Breast epithelium (tissue), 3 donors: ENCODE measurements around the gene KLF17.

Source experiments
- POLR2A ChIP-seq: fragments of 450-650 bp; IDR thresholded peaks from one replicate; pipeline ENCODE4 v1.6.1; 2016; ENCODE audit warnings: antibody characterized with exemption, mild to moderate bottlenecking, moderate library complexity
- POLR2AphosphoS5 ChIP-seq, 3 donors: sonication (generic); formaldehyde crosslinking; IDR thresholded peaks; one replicate each; pipeline ENCODE4 v1.6.1; 2017; ENCODE audit warnings: antibody characterized with exemption in 3 of 3
- TF ChIP-seq, protein P1 (sequence below), 3 donors: fragments of 450-650 bp; IDR thresholded peaks; one replicate each; pipeline ENCODE4 v1.5.1; 2016 to 2017; ENCODE audit warnings: antibody characterized with exemption in 3 of 3, mild to moderate bottlenecking in 3 of 3, moderate library complexity in 3 of 3

DNA sequence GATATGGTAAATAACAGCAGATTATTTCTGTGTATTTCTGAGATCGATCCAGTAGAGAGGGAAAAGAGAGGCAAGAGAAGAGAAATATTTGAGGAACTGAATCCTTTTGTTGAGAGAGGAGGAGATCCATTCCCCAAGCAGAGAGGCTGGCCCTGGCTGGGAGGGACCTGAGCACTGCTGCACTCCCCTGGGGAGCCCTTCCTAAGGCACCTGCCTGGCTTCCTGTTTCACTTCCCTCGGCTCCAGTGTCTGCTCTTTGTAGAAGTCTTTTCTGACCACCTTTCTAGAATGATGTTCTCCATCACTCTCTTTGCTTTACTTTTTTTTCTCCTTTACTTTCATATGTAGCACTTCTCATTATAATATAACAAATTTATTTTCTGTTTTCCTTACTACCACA lies 45.1 kb upstream of the KLF17 start:
- TF ChIP-seq, protein P1, sequence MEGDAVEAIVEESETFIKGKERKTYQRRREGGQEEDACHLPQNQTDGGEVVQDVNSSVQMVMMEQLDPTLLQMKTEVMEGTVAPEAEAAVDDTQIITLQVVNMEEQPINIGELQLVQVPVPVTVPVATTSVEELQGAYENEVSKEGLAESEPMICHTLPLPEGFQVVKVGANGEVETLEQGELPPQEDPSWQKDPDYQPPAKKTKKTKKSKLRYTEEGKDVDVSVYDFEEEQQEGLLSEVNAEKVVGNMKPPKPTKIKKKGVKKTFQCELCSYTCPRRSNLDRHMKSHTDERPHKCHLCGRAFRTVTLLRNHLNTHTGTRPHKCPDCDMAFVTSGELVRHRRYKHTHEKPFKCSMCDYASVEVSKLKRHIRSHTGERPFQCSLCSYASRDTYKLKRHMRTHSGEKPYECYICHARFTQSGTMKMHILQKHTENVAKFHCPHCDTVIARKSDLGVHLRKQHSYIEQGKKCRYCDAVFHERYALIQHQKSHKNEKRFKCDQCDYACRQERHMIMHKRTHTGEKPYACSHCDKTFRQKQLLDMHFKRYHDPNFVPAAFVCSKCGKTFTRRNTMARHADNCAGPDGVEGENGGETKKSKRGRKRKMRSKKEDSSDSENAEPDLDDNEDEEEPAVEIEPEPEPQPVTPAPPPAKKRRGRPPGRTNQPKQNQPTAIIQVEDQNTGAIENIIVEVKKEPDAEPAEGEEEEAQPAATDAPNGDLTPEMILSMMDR (IDR thresholded peaks at IDR 0.05): no peak
- no peak for TF ChIP-seq POLR2A
- no peak for TF ChIP-seq POLR2AphosphoS5 (IDR thresholded peaks at IDR 0.05)
